GM19240 (cell line): Measurements from ENCODE around the gene SECTM1.
"Not testable (repeated sequence)": the region's sequence is repeated elsewhere in the genome, so short reads cannot be mapped to it uniquely, and the experiment has no call there.

Experiments used
- DNase-seq: peaks from one replicate; pipeline ENCODE4 v3.0.0; 2011; ENCODE audit warnings: low spot score; ENCODE audit not compliant: insufficient read length

Gene SECTM1

GRCh38 chr17:82369211-82369610 is 35.6 kb upstream of the SECTM1 start:
- no peak for DNase-seq

DNA sequence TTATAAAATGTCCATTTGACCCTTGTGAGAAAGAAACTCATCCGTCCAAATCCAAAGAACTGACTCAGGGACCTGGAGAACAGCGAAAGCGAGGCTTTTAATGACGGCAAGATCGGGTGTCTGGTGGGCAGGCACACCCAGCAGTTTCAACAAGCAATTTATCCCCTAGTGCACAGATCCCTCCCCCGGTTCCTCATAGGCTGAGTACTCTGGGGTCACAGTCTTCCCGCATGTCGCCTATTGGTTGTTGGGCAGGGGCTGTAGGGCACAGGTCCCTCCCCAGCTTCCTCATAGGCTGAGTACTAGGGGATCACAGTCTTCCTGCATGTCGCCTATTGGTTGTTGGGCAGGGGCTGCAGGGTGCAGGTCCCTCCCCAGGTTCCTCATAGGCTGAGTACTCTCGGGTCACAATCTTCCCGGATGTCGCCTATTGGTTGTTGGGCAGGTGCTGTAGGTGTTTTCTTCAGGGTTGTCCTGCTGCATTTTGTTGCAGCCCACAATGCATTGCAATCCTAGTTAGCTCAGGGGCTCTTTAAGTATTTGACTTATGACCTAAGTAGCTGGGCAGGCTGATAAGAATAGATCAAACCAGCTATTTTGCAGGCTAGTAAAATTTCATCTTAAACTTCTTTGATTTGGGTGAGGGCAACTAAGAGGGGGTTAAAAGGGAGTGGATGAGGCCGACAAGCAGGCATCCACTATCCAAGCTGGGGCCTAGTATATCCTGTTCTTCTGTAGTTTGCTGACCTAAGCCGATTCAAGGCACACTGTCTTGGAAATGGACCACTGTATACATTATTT is 34.4 kb upstream of the SECTM1 start:
- no peak for DNase-seq

DNA sequence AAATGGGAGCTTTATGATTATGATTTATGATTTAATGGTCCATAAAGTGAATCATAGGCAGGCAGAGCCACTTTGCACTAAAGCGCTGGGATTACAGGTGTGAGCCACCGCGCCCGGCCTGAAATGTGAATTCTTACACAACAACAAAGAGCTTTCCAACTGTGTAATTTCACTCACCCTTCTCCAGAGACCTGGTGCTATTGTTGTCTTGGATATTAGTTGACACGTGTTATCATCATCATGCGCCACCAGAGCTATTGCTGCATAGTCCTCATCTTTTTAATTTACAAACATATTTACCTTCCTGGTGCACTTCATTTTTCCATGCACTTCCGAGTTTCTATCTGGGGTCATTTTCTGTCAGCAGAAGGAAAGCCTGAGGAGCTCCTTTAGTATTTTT is 33.2 kb upstream of the SECTM1 start:
- no peak for DNase-seq

- no peak for DNase-seq
Observed at GRCh38 chr17:82365606-82366295, 32.2 kb upstream of the SECTM1 start.

- no peak for DNase-seq
Observed at GRCh38 chr17:82361885-82362633, 28.5 kb upstream of the SECTM1 start.

- DNase-seq: not testable (repeated sequence)
Observed at GRCh38 chr17:82359451-82360074, 26.0 kb upstream of the SECTM1 start.

GRCh38 chr17:82358465-82359350 is 25.1 kb upstream of the SECTM1 start, which contains the start of gene TEX19:
TSS of gene TEX19 (plus strand) at chr17:82359247. CDS start at chr17:82362151, 2,904 bp downstream.
- DNase-seq: no peak

- DNase-seq: no peak
Observed at GRCh38 chr17:82357394-82357793, 23.8 kb upstream of the SECTM1 start.

DNA sequence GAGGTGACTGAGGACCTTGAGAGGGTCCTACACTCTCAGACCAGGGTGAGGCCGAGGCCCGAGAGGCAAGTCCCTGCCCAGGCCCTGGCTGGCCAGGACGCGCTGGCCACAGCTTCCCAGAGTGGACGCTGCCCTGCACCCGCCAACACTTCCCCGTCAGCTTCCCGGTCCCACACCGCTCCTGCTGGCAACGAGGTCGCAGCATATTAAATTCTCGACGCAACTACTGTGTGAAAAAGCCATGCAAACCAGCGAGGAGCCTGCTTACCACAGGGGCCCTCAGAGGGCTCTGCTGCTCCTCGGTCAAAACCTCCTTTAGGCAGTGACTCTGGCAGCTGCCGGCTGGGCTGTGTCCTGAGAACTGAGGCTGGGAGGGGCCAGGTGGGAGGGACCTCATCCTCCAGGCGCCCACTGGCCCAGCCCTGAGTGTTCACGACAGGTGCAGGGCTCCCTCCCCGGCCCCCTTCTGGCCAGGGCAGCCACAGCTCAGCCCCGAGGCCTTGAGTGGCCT is 23.3 kb upstream of the SECTM1 start:
- no peak for DNase-seq

- DNase-seq: no peak
Observed at GRCh38 chr17:82355770-82356427, 22.3 kb upstream of the SECTM1 start.

- no peak for DNase-seq
Observed at GRCh38 chr17:82354804-82355308, 21.3 kb upstream of the SECTM1 start.

GRCh38 chr17:82353484-82353883 is 19.9 kb upstream of the SECTM1 start:
- no peak for DNase-seq

- DNase-seq: peak; percentile 85
Observed at GRCh38 chr17:82351713-82352488, 18.3 kb upstream of the SECTM1 start.

DNA sequence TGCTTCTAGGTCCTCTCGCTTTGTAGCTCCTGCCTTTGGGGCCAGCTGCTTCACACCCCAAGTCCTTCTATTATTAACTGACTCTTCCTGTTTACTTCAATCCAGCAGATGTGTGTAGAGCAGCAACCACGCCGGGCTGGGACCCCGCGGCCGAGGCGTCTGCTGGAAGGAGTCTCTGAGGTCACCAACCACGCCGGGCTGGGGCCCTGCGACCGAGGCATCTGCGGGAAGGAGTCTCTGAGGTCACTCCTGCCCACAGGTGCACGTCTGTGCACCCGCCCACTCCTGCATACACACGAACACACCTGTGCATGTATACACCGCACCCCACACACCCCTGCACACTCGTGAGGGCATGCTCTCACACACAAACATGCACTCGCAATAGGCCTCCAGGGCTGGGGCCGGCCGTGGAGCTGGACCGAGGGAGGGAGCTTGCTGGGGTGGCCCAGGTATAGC is 17.7 kb upstream of the SECTM1 start:
- no peak for DNase-seq

DNA sequence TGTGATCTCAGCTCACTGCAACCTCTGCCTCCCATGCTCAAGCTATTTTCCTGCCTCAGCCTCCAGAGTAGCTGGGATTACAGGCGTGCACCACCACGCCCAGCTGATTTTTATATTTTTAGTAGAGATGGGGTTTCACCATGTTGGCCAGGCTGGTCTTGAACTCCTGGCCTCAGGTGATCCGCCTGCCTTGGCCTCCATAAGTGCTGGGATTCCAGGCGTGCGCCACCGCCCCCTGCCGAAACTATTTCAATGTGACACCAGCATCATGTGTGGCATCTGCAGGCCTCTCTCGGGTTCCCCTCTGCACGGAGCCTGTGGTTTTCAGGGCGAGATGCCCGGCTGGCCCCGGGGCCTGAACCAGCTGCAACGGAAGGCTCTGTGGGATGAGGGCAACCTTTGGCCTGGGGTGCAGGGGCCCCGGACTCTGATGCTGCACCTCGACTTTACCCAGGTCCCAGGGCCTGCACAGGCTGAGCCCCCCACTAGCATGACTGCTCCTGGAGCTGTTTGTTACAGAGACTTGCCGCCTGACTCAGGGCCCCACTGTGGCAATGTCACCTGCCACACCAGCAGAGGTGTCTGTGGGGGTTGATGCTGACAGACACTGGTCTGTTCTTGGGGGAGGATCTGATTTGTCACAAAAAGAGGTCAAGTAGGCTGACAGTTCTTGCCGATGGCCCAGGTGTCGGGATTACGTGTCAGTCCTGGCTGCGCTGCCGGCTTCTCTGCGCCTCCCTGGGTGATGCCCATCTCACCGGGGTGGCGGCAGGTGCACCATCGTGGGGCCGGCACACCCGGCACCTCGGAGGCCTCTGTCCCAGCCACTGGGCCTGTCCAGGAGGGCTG is 16.8 kb upstream of the SECTM1 start:
- DNase-seq: no peak

- DNase-seq: no peak
Observed at GRCh38 chr17:82349287-82349701, 15.7 kb upstream of the SECTM1 start.

DNA sequence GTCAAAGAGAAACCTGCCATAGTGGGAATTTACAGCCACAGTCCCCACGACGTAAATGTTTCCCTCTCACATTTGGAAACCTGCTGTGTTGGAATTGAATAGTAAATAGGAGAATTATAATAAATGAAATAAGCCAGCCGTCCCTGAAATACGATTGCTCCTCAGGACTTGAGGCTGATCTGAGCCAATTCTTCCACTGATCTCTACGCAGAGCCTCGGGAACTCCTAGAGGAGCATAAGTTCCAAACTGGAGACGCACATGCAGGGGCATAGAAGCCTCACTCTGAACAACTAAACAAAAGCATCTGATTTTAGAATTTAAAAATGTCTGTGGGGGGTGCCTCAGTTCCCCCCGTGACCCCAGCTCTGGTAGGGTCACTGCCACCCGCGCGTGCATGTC is 15.3 kb upstream of the SECTM1 start:
- no peak for DNase-seq

- DNase-seq: no peak
Observed at GRCh38 chr17:82348434-82348833, 14.9 kb upstream of the SECTM1 start.
